Prostate gland (tissue), 2 donors: ENCODE measurements around the gene METRNL.

ENCODE experiments used
- POLR2A ChIP-seq: fragments of 450-650 bp; IDR thresholded peaks from one replicate; pipeline ENCODE4 v1.6.1; 2016; ENCODE audit warnings: antibody characterized with exemption, mild to moderate bottlenecking
- POLR2AphosphoS5 ChIP-seq: sonication (generic); formaldehyde crosslinking; IDR thresholded peaks from one replicate; pipeline ENCODE4 v1.6.1; 2017; ENCODE audit warnings: antibody characterized with exemption
- TF ChIP-seq, protein P1 (sequence below), 4 experiments: fragments of 200-600 bp in 2 of 4; fragments of 450-650 bp in 2 of 4; sonication (generic) in 2 of 4; IDR thresholded peaks; 1 replicate in 3 of 4; 2 replicates in 1 of 4; pipeline ENCODE4 v1.5.1; 2016 to 2019; ENCODE audit warnings: antibody characterized with exemption in 4 of 4, mild to moderate bottlenecking in 2 of 4, moderate library complexity in 2 of 4

DNA sequence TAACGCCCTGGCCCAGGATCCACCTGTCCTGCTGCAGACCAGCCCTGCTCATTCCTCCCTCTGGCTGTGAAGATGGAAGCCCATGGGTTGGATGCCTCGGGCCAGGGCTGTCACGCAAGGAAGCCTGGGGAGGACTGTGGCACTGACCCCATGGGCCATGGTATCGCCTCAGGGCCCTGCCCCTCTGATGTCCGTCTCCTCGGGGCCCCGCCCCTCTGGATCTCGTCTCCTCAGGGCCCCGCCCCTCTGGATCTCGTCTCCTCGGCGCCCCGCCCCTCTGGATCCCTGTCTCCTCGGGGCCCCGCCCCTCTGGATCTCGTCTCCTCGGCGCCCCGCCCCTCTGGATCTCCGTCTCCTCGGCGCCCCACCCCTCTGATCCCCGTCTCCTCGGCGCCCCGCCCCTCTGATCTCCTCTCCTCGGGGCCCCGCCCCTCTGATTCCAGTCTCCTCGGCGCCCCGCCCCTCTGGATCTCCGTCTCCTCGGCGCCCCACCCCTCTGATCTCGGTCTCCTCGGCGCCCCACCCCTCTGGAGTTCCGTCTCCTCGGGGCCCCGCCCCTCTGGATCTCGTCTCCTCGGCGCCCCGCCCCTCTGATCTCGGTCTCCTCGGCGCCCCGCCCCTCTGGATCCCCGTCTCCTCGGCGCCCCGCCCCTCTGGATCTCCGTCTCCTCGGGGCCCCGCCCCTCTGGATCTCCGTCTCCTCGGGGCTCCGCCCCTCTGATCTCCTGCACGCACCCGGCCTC lies 24.0 kb downstream of the METRNL start:
- TF ChIP-seq POLR2AphosphoS5 (no peak), POLR2A (no peak)
- TF ChIP-seq, protein P1, sequence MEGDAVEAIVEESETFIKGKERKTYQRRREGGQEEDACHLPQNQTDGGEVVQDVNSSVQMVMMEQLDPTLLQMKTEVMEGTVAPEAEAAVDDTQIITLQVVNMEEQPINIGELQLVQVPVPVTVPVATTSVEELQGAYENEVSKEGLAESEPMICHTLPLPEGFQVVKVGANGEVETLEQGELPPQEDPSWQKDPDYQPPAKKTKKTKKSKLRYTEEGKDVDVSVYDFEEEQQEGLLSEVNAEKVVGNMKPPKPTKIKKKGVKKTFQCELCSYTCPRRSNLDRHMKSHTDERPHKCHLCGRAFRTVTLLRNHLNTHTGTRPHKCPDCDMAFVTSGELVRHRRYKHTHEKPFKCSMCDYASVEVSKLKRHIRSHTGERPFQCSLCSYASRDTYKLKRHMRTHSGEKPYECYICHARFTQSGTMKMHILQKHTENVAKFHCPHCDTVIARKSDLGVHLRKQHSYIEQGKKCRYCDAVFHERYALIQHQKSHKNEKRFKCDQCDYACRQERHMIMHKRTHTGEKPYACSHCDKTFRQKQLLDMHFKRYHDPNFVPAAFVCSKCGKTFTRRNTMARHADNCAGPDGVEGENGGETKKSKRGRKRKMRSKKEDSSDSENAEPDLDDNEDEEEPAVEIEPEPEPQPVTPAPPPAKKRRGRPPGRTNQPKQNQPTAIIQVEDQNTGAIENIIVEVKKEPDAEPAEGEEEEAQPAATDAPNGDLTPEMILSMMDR (IDR thresholded peaks at IDR 0.05): no peak
